NCI-H2227 treated with DMSO at 0.1 percent for 48 hours (cell line): ENCODE results near the gene AEBP2.
"Not testable (repeated sequence)": the region's sequence is repeated elsewhere in the genome, so short reads cannot be mapped to it uniquely, and the experiment has no call there.

Experiments used
- DNase-seq: peaks from one replicate; lab custom pipeline; 2025; lab: John Stamatoyannopoulos, UW

AEBP2 gene

GRCh38 chr12:19507823-19508222, 68.5 kb downstream of the AEBP2 start:
- no peak for DNase-seq

- DNase-seq, result no peak
These were observed 71.2 kb downstream of the AEBP2 start for GRCh38 chr12:19510461-19510860.

GRCh38 chr12:19515179-19515578, 75.9 kb downstream of the AEBP2 start:
- no peak for DNase-seq

GRCh38 chr12:19517583-19517982, 78.3 kb downstream of the AEBP2 start:
- no peak for DNase-seq

GRCh38 chr12:19518209-19518608, 78.9 kb downstream of the AEBP2 start:
- no peak for DNase-seq

GRCh38 chr12:19520646-19521415, 81.5 kb downstream of the AEBP2 start:
- no peak for DNase-seq

- no peak for DNase-seq
These were observed 86.0 kb downstream of the AEBP2 start for GRCh38 chr12:19525274-19525673.

- DNase-seq, result no peak
These were observed 88.6 kb downstream of the AEBP2 start for GRCh38 chr12:19527866-19528265.

- DNase-seq, result no peak
These were observed 89.5 kb downstream of the AEBP2 start for GRCh38 chr12:19528750-19529149.

GRCh38 chr12:19529951-19530636, 90.8 kb downstream of the AEBP2 start:
- no peak for DNase-seq

- no peak for DNase-seq
These were observed 91.3 kb downstream of the AEBP2 start for GRCh38 chr12:19530637-19531023.

- DNase-seq, result no peak
These were observed 94.3 kb downstream of the AEBP2 start for GRCh38 chr12:19533567-19533966.

GRCh38 chr12:19539071-19539470, 99.8 kb downstream of the AEBP2 start:
- DNase-seq, result no peak

- DNase-seq, result no peak
These were observed 100.5 kb downstream of the AEBP2 start for GRCh38 chr12:19539836-19540235.

GRCh38 chr12:19542606-19543005, 103.3 kb downstream of the AEBP2 start:
- no peak for DNase-seq

GRCh38 chr12:19544353-19544752, 105.1 kb downstream of the AEBP2 start:
- DNase-seq, result no peak

- DNase-seq, result no peak
These were observed 106.0 kb downstream of the AEBP2 start for GRCh38 chr12:19545301-19545700.

- DNase-seq, result no peak
These were observed 106.7 kb downstream of the AEBP2 start for GRCh38 chr12:19546027-19546426.

GRCh38 chr12:19546611-19547162, 107.4 kb downstream of the AEBP2 start:
- DNase-seq, result no peak

GRCh38 chr12:19547271-19547671, 108.0 kb downstream of the AEBP2 start:
- DNase-seq, result no peak

- DNase-seq, result no peak
These were observed 109.5 kb downstream of the AEBP2 start for GRCh38 chr12:19548834-19549233.

GRCh38 chr12:19550626-19551025, 111.3 kb downstream of the AEBP2 start:
- no peak for DNase-seq

GRCh38 chr12:19552441-19553097, 113.3 kb downstream of the AEBP2 start:
- DNase-seq, result not testable (repeated sequence)
